Activated CD4-positive, alpha-beta T cell treated with anti-CD3 and anti-CD28 coated beads, Interleukin-10, Interleukin-2, amounts not matched to agents 100 ng/mL and 50 ng/mL, durations not matched to agents 16 hours and 8 hours (primary cell): ENCODE data around the gene PIGS.
"Not testable (repeated sequence)": the region's sequence is repeated elsewhere in the genome, so short reads cannot be mapped to it uniquely, and the experiment has no call there.

ENCODE experiments used
- DNase-seq: peaks from one replicate; pipeline ENCODE4 v3.0.0-alpha.2; 2020

Gene PIGS

DNA sequence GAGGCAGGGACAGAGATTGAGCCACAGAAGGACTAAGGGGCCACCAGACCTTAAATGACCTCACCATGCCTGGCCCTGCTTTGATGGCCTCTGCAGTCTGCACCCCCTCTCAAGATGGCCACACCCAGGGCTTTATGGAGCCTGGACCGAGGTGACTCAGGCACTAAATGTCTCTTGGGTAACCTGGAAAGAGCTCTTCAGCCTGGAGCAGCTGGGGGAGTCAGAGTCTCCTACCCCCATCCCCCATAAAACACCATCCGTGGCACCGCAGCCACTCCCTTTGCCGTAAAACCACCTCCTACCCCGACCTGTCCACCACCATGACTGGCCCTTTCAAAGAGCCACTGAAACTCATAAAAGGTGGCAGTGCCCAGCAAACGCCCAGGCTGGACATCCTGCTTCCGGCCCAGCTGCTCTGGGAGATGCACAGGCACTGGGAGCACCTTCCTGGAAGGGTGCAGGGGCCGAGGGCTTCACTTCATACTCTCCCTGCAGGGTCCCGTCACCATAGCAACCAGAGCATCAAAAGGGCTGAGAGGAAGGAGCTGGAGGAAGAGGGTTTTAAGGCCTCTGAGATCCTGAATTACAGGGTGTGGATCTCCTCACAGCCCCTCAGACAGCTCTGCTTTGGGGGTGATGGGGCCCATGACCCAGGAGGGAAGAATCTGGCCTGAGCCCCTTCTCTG, 42.9 kb downstream of the PIGS start:
- DNase-seq: no peak

DNA sequence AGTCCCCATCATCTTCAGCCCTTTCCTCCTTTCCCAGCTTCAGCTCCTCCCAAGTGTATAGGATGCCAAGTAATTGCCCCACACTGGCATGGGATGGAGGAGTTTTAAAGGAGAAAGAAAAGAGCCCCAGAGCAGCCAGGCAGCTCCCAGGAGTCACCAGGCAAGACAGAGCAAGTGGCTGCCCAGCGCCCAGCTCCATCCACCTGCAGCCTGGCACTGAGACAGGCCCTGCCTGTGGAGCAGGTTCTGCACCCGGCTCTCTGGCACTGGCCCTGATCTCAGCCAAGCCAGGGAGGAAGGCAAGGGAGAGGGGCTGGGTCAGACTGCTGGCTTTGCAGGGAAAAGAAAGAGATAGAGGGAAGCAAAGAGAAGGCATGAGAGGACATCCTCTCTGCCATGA, 43.5 kb downstream of the PIGS start:
- DNase-seq: no peak

DNA sequence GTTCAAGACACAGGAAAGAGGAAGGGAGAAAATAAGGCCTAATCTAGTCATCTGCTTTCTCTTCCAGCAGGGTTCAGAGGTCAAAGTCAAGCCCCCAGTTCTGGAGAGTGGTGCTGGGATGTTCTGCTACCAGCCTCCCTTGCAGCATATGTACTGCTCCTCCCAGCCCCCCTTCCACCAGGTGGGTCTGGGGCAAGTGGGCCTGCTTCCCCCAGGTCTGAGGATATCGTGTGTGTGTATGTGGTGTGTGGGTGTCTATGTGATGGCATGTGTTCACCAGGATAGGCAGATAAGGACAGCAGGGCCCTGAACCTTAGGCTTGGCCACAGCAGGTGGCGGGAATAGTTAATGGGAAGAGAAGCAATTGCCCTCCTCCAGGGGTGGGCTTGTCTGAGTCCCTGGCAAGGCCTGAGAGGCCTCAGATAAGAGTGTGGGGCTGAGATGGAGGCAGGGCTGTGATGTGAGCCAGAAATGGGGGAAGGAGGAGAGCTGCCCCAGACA, 44.1 kb downstream of the PIGS start:
- DNase-seq: no peak

DNA sequence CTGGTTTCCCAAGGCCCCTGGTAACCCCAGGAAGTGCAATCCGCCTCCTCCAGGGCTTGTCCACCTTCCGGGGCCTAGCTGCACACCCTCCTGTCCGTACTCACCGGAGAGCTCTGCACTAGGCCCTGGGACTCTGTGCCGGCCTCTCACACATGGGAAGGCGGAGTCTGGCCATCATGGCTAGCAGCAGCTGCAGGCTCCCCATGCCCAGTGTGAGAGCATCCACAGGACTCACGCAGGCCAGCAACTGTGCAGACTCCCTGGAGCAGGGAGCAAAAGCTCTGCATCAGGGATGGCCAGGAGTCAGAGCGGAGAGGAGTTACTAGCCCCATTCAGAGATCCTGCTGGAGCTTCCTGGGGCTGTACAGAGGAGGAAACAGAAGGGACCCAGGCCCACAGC, 44.9 kb downstream of the PIGS start:
- no peak for DNase-seq

DNA sequence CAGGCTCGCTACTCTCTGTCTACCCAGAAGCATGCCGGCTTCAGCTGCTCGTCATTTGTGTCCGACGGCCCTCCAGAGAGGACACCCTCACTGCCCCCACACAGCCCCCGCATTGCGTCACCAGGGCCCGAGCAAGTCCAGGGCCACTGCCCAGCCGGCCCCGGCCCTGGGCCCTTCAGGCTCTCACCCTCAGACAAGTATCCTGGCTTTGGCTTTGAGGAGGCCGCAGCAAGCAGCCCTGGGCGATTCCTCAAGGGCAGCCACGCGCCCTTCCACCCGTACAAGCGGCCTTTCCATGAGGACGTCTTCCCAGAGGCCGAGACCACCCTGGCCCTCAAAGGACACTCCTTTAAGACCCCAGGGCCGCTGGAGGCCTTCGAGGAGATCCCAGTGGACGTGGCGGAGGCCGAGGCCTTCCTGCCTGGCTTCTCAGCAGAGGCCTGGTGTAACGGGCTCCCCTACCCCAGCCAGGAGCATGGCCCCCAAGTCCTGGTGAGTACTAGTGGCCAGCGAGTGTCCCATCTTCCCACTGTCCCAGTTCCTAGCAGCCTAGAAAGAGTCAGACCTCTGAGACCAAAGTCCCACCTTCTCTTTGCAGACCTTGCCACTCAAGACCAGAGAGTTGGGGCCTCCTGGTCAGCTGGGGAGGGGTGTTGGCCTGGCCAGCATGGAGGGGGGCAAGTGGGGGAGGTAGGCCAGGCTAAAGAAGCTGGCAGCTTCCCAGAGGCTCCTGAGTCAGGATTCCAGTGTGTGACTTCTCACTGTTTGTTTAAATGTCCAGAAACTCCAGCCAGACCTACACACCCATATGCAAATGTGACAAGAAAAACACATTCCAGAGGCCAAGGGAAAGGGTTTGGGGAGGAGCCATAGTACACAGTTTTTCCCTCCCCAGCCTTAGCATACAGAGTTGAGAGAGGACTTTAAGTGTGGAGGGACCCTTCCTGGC, 46.6 kb downstream of the PIGS start:
- DNase-seq: no peak

DNA sequence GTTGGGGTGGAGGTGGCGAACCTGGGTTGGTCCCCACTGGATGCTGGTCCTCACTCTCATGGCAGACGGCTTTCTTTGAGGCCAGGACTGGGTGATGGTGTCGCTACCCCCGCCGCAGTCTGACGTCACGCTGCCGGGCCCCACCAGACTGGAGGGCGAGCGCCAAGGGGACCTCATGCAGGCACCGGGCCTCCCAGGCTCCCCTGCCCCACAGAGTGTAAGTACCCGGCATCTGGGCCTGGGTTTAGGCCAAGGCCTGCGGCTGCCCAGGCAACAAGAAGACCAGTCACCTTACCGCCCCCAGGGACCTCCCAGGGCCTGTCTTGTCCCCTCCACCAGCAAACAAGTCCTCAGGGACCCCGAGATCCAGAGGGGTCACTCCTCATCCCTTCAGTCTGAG, 47.4 kb downstream of the PIGS start:
- no peak for DNase-seq

DNA sequence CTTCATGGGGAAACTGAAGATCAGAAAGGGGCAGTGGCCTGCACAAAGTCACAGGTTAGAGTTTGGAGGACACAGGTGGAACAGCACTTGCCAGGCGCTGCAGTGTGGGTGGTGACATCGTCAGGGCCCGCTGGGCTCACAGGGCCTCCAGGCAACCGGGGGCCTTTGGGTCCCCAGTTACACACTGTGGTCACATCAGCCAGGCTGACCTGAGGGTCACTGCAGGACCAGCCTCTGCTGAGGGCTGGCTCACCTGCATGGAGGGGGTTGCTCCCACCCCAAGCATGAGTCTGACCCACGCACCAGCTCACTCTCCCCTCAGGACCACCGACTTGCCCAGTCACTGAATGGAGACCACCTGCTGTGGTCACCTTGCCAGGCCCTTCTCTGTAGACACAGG, 48.1 kb downstream of the PIGS start:
- no peak for DNase-seq

DNA sequence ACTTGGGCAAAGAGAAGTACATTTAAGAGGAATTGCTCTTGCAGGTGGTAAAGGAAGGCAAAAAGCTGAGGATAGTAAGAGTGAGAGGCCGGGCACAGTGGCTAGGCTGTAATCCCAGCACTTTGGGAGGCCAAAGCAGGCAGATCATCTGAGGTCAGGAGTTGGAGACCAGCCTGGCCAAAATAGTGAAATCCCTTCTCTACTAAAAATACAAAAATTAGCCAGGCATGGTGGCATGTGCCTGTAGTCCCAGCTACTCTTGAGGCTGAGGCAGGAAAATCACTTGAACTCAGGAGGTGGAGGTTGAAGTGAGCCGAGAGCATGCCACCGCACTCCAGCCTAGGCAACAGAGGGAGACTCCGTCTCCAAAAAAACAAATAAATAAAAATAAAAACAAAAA, 49.0 kb downstream of the PIGS start:
- not testable (repeated sequence) for DNase-seq

DNA sequence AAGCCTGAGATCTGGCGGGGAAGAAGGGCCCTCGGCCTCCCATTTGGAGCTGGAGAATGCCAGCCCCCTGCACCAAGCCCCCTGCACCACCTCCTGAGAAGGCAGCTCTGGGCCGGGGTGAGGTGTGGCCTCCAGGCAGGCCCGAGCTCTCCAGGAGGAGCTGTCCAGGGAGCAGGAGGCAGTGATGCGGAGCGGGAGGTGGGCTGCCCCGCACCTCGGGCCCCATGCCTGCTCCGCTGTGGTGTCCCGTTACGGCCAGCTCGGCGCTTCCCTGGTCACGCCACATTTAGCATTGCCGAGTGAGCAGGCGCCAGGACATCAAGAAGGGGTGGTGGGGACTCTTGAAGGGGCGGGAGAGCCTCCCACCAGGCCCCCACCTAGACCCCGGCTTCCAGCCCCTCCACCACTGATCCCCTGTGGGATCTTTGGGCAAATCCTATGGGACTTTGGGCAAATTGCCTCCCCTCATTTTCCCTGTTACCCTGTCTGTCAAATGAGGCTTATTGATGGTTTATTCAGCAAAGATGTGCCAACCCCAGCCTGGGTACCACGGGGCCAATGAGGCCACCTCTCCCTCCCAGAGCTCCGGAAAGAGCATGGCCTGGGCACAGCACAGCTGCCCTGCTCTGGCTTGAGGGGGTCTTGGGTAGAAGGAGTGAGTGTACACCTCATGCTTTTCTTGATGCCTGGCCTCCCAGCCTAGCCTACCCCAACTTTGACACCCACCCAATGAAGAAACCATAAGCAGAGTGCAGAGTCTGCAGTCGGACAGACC, 49.8 kb downstream of the PIGS start:
- no peak for DNase-seq

DNA sequence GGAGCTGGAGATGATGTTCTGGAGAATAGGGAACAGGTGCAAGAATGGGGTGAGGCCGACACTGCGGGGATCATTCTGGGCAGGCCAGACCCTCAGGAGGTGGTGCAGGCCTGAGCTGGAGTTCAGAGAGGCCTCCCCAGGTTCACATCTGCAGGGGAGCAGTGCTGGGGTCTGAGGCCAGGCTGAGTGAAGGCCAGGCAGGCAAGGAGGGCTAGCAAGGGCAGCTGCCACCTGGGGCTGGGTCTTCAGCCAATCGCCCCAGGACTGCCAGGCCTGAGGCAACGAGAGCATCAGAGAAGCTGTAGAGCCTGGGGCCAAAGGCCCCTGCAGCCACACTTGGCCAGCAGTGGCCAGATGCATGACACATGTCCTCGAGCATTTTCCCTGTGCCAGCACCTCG, 50.6 kb downstream of the PIGS start:
- no peak for DNase-seq

DNA sequence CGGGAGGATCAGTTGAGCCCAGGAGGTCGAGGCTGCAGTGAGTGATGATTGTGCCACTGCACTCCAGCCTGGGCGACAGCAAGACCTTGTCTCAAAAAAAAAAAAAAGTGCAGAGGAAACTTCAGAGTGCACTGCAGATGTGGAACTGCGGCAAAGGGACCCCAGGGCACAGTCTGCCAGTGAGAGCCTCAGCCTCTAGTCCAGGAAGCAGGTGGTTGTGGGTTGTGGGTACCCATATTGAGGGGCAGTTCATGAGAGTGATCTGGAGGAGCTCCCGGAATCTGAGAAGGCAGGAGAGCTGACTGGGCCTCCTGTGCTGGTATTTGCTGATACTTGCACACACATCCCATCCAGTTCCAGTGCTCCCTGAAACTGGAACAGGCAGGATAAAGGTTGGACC, 52.1 kb downstream of the PIGS start:
- DNase-seq: no peak

DNA sequence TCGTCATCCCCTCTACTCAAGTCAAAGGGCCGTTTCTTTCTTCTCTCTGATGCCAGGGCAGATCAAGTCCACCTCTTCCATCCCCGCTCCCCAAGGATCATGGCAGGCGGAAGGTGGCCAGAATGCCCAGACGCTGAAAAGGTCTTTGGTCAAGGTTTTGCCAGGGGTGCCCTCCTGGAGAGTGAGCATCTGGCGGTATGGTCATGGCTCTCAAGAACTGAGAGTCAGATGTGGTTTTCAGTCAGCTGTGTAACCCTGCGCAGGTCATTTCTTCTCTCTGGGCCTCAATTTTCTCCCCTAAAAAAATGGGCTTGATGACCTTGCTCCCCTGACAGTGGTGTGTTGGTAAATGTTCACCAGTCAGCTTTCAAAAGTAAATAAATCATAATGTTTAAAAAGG, 52.7 kb downstream of the PIGS start:
- no peak for DNase-seq

DNA sequence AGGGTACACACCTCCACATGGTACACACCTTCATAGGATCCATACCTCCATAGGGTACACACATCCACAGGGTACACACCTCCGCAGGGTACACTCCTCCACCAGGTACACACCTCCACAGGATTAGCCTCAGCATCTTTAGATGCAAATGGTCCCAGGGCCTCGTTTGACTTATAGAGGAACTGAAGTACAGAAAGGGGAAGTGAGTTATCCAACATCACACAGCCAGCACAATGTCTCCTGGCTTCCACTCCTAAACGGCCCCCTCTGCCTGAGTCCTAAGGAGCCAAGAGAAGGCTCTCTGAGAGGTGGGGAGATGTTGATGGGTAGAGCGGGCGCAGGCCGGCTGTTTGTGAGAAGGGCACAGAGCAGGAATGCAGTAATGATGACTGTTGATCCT, 53.2 kb downstream of the PIGS start:
- no peak for DNase-seq

DNA sequence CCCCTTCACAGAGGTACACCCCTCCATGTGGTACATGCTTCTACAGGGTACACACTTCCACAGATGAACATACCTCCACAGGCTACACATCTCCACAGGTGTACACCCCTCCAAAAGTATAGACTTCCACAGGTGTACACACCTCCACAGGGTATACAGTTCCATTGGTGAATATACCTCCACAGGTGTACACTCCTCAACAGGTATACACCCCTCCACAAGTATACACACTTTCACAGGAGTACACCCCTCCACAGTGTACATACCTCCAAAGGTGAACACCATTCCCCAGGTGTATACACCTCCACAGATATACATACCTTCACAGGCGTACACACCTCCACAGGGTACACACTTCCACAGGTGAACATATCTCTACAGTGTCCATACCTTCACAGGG, 55.8 kb downstream of the PIGS start:
- no peak for DNase-seq

DNA sequence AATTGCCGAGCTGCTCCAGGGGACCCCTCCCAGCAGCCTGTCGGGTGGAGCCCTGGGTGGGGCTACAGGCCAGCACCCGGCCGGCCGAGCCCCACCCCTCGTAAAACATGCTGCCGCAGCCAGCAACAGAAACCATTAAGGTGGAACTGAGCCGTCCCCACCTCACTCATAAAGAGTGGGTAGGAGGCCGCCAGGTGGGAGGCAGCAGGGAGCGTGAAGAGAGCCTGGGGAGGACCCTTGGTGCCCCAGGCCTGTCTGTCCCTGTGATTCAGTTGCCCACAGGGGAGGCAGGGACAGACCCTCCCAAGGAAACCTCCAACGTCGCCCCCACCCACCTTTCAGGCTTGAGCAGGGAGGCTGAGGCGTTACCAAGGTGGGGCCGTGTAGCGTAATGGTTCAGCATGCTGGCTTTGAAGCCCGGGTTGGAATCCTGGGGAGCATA, 56.7 kb downstream of the PIGS start:
- DNase-seq: no peak

DNA sequence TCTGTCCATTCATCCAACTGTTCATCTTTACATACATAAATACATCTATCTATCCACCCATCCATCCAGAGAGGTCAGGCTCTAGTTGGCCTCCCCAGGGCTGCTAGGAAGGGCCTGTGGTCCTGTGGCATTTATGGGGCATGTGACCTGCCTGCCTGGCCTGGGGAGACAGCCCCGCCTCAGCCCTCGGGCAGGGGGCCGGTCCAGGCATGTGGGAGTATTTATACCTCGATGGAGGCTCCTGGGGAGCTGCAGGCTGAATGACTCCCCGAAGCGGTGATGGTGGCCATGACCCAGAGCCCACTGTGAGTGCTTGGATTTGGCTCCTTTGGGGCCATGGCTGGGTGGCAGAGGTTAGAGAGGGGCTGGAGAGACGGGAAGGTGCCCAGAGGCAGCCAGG, 57.8 kb downstream of the PIGS start:
- DNase-seq: no peak

DNA sequence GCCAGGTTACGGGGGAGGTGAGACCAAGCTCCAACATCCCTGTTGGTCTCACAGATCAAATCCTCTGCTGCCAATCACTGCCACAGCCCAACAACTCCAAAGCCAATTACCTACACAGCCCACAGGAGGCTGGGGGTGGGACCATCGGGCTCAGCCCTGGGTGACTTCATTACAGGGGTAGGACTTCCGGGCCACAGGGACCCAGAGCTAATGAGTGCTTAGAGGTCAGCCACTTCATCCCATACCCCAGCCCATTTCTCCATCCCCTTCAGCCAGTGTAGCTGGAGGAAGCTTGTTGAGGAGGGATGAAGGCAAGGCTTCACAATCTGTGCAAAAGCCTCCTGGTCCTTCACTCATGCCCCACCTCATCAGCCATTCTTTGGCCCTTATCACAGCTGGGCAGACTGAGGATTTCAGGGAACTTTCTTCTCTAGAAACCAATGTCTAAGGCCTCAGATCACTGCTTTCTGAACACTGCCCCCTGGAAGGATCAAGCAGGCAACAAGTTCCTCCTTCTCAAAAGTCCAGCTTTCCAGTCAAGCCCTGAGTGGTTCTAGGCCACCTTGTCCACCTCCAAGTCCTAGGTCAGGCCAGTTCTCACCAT, 59.4 kb downstream of the PIGS start:
- no peak for DNase-seq

DNA sequence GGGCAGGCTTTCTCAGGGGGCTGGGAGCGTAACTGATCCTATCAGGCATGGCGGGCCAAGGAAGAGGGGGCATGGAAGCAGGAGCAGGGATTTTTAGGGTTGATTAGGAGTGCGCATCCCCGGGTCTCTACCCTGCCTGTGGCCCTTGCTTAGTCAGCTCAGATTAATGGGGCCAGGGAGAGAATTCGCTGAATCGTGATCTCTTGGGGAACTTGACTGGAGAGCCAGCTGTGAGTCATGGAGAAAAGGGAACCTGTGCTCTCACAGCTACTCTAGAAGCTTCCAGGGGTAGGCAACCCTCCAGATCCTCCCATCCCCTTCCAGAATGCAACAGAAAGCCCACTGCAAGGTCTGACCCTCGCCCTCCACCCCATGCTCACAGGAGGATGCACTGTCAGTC, 61.5 kb downstream of the PIGS start:
- no peak for DNase-seq

DNA sequence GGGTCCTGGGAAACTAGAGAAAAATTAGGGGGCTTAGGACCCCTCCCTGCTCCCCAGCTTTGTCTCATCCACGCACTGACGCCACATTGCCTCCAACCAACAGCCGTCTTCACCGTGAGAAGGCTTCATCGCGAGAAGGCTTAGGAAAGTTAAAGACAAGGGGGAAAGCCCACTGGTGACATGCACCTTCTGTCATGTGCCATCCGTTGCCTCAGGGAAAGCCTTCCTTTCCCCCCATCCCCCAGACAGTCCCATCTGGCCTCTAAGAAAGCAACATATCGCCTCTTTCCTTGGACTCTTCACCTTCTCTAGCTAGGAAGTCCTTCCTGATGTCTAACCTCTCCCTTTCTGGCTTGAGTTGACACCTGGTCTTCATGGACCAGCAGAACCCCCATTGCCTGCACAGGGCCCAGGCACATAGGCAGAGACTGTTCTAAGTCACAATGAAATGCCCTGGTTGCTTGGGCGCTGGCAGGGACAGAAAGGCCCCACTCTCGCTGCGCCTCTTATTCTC, 63.1 kb downstream of the PIGS start:
- no peak for DNase-seq

DNA sequence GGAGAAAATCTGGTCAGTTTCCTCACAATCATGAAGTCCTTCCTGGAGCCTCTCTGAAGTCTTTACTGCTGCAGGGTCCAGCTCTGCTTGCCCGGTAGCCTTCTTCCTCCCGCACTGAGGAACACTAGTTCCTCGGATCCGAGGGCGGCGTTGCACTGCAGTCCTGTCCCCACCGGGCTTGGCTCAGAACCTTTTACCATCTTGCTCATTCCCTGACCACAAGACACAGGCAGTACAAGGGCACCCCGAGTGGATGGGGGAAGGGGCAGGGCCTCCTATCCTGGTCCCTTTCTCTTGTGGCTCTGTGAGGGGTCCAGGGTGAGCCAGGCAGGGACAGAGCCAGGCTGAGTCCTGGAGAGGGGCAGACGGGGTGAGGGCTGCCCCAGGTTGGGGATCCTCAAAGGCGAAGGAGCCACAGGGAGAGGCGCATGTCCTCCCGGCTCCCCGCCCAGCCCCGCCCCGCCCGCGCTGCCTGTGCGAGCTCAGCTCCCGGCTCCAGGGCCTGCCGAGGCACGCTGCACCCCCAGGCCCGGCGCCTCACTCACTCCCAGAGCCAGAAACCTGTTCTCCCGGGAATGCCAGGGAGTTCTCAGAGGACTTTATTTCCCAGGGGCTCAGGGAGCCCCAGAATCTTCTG, 63.6 kb downstream of the PIGS start:
- DNase-seq: no peak

DNA sequence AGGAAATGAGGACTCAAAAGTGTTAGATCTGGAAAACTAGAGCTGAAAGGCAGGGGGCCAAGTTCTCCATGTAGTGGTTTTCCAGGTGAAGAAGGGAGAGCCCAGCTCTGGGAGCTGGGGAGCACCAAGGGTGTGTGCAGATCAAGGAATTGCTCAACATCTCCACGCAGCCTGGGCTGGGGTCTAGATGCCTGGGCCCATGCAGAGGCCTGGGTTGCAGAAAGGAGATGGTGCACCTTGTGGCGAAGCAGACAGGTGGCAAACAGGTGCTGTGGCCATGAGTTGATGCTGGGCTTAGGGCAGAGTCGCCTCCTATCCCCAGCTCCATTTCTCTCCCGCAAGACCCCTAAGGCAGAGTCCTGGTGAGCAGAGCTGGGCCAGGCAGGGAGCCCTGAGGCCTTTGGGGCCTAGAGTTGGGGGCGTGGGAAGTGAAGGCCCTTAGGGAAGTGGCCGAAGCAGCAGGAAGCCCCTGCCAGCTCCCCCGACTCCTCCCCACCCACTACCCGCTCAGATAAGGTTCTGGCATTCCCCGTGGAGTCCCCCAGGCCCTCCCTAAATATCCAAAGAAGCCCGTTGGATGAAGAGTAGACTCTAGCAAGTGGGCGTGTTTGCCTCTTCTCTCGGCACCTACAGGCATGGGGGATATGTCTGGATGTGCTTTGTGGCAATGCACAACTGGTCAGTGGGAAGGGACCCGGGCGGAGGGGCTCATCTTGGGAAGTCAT, 64.4 kb downstream of the PIGS start:
- DNase-seq: no peak
